ENCODE results near the gene VPS25. TPM values are rescaled to one million over a fixed set of nuclear protein-coding genes. Genes with fewer than 3 reads are reported as not detected.

The VPS25 gene
- 46.7 and 67.1 TPM in 2 replicates for total RNA-seq

DNA sequence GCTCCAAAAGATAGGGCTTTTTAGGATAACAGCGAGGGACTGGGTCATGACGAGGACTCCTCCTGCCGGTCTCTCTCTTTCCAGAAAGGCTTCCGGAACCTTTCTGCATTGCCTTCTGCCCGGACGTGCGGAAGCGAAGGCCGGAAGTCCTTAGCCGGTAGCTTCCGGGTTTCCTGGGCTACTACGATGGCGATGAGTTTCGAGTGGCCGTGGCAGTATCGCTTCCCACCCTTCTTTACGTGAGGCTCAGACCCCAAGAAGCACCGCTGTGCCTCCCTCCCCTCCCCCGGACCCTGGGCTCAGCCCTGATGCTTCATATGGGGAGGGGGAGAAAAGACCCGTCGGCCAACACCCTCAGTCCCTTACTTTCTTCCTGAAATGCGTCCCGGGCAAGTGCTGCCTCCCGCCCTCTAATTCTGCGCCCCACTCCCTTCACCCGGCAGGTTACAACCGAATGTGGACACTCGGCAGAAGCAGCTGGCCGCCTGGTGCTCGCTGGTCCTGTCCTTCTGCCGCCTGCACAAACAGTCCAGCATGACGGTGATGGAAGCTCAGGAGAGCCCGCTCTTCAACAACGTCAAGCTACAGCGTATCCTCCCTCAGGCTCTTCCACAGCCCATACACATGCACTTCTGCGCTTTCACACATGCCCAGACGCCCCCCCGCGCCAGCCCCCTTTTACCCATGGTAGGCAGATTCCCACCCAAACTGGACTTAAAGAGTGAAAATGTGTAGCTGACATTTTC lies at the start of gene VPS25:
VPS25 (plus strand) TSS at position 160 of the 746 bp plus-strand sequence; CDS start at position 187, 27 bp downstream.

DNA sequence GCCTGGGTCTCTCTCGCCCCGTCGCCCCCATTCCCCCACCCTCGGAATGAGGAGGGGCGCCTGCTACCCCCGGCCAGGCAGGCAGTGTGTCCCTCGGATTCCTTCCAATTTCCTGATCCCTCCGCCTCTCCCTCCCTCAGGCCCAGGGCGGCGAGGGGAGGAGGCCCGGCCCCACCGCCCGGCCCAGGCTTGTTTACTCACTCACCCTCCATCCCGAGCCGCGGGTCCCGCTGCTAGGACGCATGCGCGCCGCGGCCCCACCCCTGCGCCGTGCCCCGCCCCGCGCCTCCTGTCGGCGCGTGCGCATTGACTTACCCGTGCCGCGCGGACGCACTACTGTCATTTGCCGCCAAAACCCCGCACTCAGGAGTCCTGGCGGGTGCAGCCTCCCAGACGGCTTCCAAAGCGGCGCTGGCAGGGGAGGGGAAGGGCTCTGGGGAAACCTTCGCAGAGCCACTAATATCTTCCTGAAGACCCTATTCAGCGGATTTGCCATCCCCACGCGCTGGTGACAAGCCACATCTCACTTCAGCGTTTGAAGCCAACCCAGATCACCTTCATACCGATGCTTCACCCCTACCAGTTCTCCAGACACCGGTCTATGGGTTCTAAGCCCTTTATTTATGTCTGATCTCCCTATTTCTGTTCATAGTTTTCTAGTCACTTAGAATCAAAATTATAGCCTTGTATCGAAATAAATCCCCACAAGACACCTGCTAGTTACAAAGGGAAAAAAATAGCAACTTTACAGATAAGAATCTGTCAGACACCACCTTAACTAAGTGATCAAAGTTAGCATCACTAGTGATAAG lies 28.2 kb upstream of the VPS25 start, which contains the start of gene EZH1:
EZH1 (minus strand) TSS at position 235 of the 812 bp plus-strand sequence. CDS start 16,099 bp downstream, outside the sequence.

DNA sequence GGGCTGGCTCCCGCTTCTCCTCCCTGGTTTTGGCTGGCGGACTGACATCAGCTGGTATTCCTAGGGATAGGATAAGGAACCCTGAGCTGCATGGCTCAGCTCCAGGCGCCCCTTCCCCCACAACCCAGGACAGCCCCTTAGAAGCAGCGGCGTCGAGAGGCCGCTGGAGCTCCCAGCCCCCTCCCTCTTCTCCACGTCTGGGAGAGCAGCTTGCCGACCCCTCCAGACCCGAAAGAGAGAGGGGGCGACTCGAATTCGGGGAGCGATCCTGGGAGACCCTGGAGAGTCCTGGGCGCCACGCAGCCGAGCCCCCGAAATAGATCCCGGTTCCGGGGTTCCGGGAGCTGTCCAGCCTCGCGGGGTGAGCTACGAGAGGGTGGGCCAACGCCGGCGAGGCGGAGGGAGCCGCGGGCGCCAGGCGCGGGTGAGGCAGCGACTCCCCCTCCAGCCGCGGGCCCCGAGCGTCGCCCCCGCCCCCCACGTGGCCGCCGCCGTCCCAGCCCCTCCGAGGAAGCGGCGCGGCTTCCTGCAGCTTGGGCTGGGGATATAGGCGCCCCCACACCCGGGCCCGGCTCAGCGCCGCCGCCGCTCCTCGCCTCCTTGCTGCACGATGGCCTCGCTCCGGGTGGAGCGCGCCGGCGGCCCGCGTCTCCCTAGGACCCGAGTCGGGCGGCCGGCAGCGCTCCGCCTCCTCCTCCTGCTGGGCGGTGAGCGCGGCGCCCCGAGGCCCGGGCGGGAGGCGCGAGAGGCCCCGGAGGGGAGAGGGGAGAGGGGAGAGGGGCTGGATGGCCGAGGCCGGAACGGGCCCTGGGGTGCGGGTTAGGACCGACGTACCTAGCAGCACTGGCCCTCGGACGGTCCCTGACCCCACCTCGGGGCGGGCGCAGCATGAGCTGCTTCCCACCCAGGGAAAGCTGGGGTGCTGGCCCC lies 12.3 kb upstream of the VPS25 start, which contains the start of gene RAMP2:
RAMP2 (plus strand) TSS at position 576 of the 930 bp plus-strand sequence; CDS start at position 611, 35 bp downstream.

DNA sequence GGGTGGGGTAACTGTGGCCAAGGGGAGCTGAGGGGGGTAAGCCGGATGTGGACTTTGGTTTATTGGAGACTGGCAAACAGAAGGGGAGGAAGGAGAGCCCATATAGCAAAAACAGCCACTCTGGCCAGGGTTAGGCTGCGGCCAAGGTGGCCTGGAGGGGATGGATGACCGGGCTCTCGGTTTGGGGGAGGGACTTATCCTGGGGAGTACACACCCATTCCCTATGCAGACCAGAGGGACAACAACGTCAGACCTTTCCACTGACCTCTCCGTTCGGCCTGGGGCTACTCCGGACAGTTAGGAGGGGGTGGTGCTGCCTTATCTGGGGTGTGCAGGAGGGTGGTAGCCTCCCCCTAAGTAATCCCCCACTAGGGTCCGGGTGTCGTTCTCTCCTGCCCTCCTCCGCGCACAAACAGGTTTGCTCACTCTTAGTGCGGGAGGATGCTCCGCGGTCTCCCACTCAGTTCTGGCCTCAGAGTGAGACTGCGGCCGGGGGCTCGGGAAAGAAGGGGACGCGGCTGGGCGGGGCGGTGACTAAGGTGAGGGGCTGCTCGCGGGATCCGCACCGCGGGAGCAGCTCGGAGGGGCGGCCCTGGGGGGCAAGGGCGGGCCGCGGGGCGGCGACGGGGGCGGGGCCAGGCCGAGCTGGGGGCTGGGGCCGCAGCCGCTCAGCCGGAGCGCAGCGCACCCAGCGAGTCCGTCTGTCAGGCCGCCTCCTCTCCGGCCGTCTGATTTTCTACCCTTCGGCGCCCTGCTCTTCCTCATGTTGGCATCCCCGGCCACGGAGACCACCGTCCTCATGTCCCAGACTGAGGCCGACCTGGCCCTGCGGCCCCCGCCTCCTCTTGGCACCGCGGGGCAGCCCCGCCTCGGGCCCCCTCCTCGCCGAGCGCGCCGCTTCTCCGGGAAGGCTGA lies 6.9 kb downstream of the VPS25 start, which contains the start of gene WNK4:
WNK4 (plus strand) TSS at position 675 of the 915 bp plus-strand sequence; CDS start at position 764, 89 bp downstream.

DNA sequence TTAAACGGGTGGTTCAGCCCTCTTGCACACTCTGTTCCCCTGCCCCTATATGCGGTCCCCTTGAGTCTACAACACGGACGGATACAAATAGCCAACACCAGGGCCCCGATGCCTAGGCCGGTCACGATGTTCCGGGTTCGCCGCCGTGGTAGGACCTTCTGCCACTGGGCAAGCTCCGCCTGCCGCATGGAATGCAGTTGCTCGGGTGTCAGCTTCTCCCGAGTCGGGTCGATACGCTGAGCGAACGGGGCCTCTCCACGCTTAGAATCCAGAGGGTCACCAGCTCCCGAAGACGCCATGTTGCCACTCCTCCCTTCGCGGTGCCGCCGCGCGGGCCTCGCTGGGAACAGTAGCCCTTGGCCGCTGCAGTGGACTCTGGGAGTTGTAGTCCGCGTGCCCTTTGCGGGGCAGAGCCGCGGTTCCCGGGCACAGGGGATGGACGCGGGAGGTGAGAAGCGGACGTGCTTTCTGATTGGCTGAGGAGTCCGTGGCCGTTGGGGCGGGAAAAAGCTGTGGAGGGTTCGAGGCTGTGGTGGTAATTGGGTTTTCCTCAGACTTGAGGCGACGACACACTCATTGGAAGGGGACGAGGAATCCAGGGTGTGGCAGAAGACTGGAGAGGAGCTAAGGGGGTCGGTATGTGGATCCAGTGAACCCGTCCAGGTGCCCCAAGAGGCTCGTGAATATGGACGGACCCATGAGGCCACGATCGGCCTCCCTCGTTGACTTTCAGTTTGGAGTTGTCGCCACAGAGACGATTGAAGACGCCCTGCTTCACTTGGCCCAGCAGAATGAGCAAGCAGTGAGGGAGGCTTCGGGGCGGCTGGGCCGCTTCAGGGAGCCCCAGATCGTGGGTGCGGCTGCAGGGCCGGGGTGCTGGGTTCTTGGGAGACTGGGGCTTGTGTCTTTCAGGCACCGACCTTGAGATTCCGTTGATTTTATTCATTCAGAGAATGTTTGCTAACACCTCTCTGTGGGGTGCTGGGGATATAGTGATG lies 25.4 kb downstream of the VPS25 start, which contains the start of the genes CNTD1 and COA3:
CNTD1 (plus strand) TSS at position 479 of the 998 bp plus-strand sequence; CDS start at position 686, 207 bp downstream.
COA3 (minus strand) TSS at position 322 of the 998 bp plus-strand sequence; CDS start at position 299, 23 bp downstream.

Other genes starting within 250 kb of the VPS25 start
- 36.4 and 63.2 TPM in 2 replicates for gene NAGLU, start 237.2 kb upstream of the VPS25 start, total RNA-seq
- gene HSD17B1, start 220.5 kb upstream of the VPS25 start, total RNA-seq = 0.88 and 1.5 TPM in 2 replicates
- gene COASY, start 211.3 kb upstream of the VPS25 start, total RNA-seq = 13.1 and 26.4 TPM in 2 replicates
- 33.7 and 34.4 TPM in 2 replicates for gene MLX, start 206.3 kb upstream of the VPS25 start, total RNA-seq
- 0.89 and 5.2 TPM in 2 replicates for gene PSMC3IP, start 195.7 kb upstream of the VPS25 start, total RNA-seq
- 37.1 and 47.5 TPM in 2 replicates for gene RETREG3, start 164.1 kb upstream of the VPS25 start, total RNA-seq
- 12.5 and 43.9 TPM in 2 replicates for gene TUBG1, start 163.8 kb upstream of the VPS25 start, total RNA-seq
- gene TUBG2, start 114.2 kb upstream of the VPS25 start, total RNA-seq = 11.9 and 13.2 TPM in 2 replicates
- 8.9 and 11.6 TPM in 2 replicates for gene PLEKHH3, start 96.5 kb upstream of the VPS25 start, total RNA-seq
- gene CCR10, start 91.6 kb upstream of the VPS25 start, total RNA-seq = 1.8 and 2.5 TPM in 2 replicates
- gene CNTNAP1, start 90.9 kb upstream of the VPS25 start, total RNA-seq = 24.9 and 52.4 TPM in 2 replicates
- gene EZH1, start 28.4 kb upstream of the VPS25 start, total RNA-seq = 12.5 and 15.1 TPM in 2 replicates
- gene RAMP2, start 12.2 kb upstream of the VPS25 start, total RNA-seq = not detected in 2 replicates
- 1.5 and 5.3 TPM in 2 replicates for gene WNK4, start 7.2 kb downstream of the VPS25 start, total RNA-seq
- 32.8 and 53.2 TPM in 2 replicates for gene COA3, start 25.3 kb downstream of the VPS25 start, total RNA-seq
- gene CNTD1, start 25.4 kb downstream of the VPS25 start, total RNA-seq = 0.05 TPM in 1 of 2 replicates, not detected in the other
- gene BECN1, start 50.8 kb downstream of the VPS25 start, total RNA-seq = 95.9 and 96.8 TPM in 2 replicates
- gene PSME3, start 59.9 kb downstream of the VPS25 start, total RNA-seq = 63.0 and 106 TPM in 2 replicates
- gene AOC2, start 71.1 kb downstream of the VPS25 start, total RNA-seq = 0.59 and 0.69 TPM in 2 replicates
- 0.14 and 0.30 TPM in 2 replicates for gene AOC3, start 77.8 kb downstream of the VPS25 start, total RNA-seq
- gene G6PC1, start 127.3 kb downstream of the VPS25 start, total RNA-seq = not detected in 2 replicates
- 20.3 and 24.9 TPM in 2 replicates for gene AARSD1, start 191.0 kb downstream of the VPS25 start, total RNA-seq
- 0.78 and 0.89 TPM in 2 replicates for gene PTGES3L, start 206.6 kb downstream of the VPS25 start, total RNA-seq
- 10.4 and 13.3 TPM in 2 replicates for gene RUNDC1, start 207.1 kb downstream of the VPS25 start, total RNA-seq
- 516 and 1,023 TPM in 2 replicates for gene RPL27, start 225.0 kb downstream of the VPS25 start, total RNA-seq
- gene IFI35, start 233.3 kb downstream of the VPS25 start, total RNA-seq = 6.0 and 13.1 TPM in 2 replicates
- gene VAT1, start 248.9 kb downstream of the VPS25 start, total RNA-seq = 116 and 150 TPM in 2 replicates